Neural cell (in vitro differentiated cells): ENCODE results near the gene HECW1. TPM values are rescaled to one million over a fixed set of nuclear protein-coding genes. Genes with fewer than 3 reads are reported as not detected.

Experiments
- H2AFZ ChIP-seq: fragments of 200-600, 300-800 bp; sonication (generic), shearing (Covaris generic); 2 replicates; pipeline ENCODE4 v1.6.0; 2014; ENCODE audit warnings: low read depth, mild to moderate bottlenecking, antibody characterized with exemption, low read length, moderate library complexity
- H3F3A ChIP-seq: fragments of 200-600 bp; shearing (Covaris generic); 2 replicates; pipeline ENCODE4 v1.6.1; 2016; ENCODE audit warnings: mild to moderate bottlenecking, moderate library complexity, mixed read lengths, antibody characterized with exemption, low read length; ENCODE audit not compliant: insufficient read depth, poor library complexity, severe bottlenecking
- H3K27ac ChIP-seq: fragments of 200-600, 300-800 bp; sonication (generic), shearing (Covaris generic); 2 replicates; pipeline ENCODE4 v1.5.1; 2014; ENCODE audit warnings: mild to moderate bottlenecking, low read length, moderate library complexity
- H3K27me3 ChIP-seq: fragments of 300-800, 200-600 bp; sonication (generic), shearing (Covaris generic); 2 replicates; pipeline ENCODE4 v1.6.0; 2014; ENCODE audit warnings: mild to moderate bottlenecking, low read depth, low read length, moderate library complexity; ENCODE audit not compliant: insufficient read depth
- H3K36me3 ChIP-seq: fragments of 300-800, 200-600 bp; sonication (generic), shearing (Covaris generic); 2 replicates; pipeline ENCODE4 v1.5.1; 2014; ENCODE audit warnings: mild to moderate bottlenecking, antibody characterized with exemption, low read length, moderate library complexity; ENCODE audit not compliant: insufficient read depth
- H3K4me2 ChIP-seq: fragments of 300-800, 200-600 bp; sonication (generic), shearing (Covaris generic); 2 replicates; pipeline ENCODE4 v1.6.0; 2014; ENCODE audit warnings: mild to moderate bottlenecking, low read length
- H3K4me3 ChIP-seq: fragments of 300-800, 200-600 bp; sonication (generic), shearing (Covaris generic); 2 replicates; pipeline ENCODE4 v1.5.1; 2014; ENCODE audit warnings: mild to moderate bottlenecking, low read length, moderate library complexity
- H3K79me2 ChIP-seq: fragments of 200-600 bp; shearing (Covaris generic); replicated peaks from 2 replicates; pipeline ENCODE4 v1.6.0; 2014; ENCODE audit warnings: mild to moderate bottlenecking, low read length, moderate library complexity; ENCODE audit not compliant: insufficient read depth
- H3K9ac ChIP-seq: fragments of 300-800, 200-600 bp; sonication (generic), shearing (Covaris generic); 2 replicates; pipeline ENCODE4 v1.6.1; 2016; ENCODE audit warnings: mild to moderate bottlenecking, low read length, mixed read lengths
- H3K9me2 ChIP-seq: fragments of 200-600 bp; shearing (Covaris generic); 2 replicates; pipeline ENCODE4 v1.6.1; 2016; ENCODE audit warnings: mild to moderate bottlenecking, low read length, mixed read lengths; ENCODE audit not compliant: insufficient read depth
- H3K9me3 ChIP-seq: fragments of 200-600, 300-800 bp; sonication (generic), shearing (Covaris generic); 2 replicates; pipeline ENCODE4 v1.6.1; 2016; ENCODE audit warnings: mild to moderate bottlenecking, mixed run types, low read length, moderate library complexity, mixed read lengths
- H4K20me1 ChIP-seq: fragments of 200-600 bp; shearing (Covaris generic); 2 replicates; pipeline ENCODE4 v1.6.1; 2016; ENCODE audit warnings: mild to moderate bottlenecking, mixed run types; ENCODE audit not compliant: insufficient read depth
- CTCF ChIP-seq: fragments of 450-650 bp; IDR thresholded peaks from 2 replicates; pipeline ENCODE4 v1.5.1; 2014; ENCODE audit warnings: antibody characterized with exemption, mild to moderate bottlenecking, moderate library complexity; ENCODE audit not compliant: poor library complexity, severe bottlenecking
- EP300 ChIP-seq: fragments of 450-650 bp; conservative IDR thresholded peaks from 2 replicates; pipeline ENCODE4 v1.6.1; 2014; ENCODE audit warnings: antibody characterized with exemption, mild to moderate bottlenecking, moderate library complexity; ENCODE audit not compliant: poor library complexity, severe bottlenecking
- EZH2 ChIP-seq: fragments of 200-600, 300-800 bp; shearing (Covaris generic), sonication (generic); IDR thresholded peaks from 2 replicates; pipeline ENCODE4 v1.6.1; 2014; ENCODE audit warnings: antibody characterized with exemption, low read length, borderline replicate concordance, mild to moderate bottlenecking; ENCODE audit not compliant: insufficient read depth, poor library complexity, severe bottlenecking
- MXI1 ChIP-seq: fragments of 450-650 bp; conservative IDR thresholded peaks from 2 replicates; pipeline ENCODE4 v1.6.1; 2014; ENCODE audit warnings: antibody characterized with exemption, mild to moderate bottlenecking; ENCODE audit not compliant: poor library complexity, severe bottlenecking
- POLR2AphosphoS5 ChIP-seq: IDR thresholded peaks from 2 replicates; pipeline ENCODE4 v1.6.1; 2012
- RAD21 ChIP-seq: fragments of 450-650 bp; conservative IDR thresholded peaks from 2 replicates; pipeline ENCODE4 v1.6.1; 2014; ENCODE audit warnings: antibody characterized with exemption, mild to moderate bottlenecking, moderate library complexity
- REST ChIP-seq: IDR thresholded peaks from 2 replicates; pipeline ENCODE4 v1.6.1; 2012; ENCODE audit warnings: borderline replicate concordance
- SMC3 ChIP-seq: fragments of 450-650 bp; conservative IDR thresholded peaks from 2 replicates; pipeline ENCODE4 v1.6.1; 2014; ENCODE audit warnings: antibody characterized with exemption, mild to moderate bottlenecking, moderate library complexity; ENCODE audit not compliant: poor library complexity
- TAF1 ChIP-seq: IDR thresholded peaks from 2 replicates; pipeline ENCODE4 v1.6.1; 2012; ENCODE audit warnings: low read depth
- polyA plus RNA-seq: library from polyadenylated mRNA; depleted of rRNA; stranded (reverse); fragments of >200 nt; gene quantifications from 2 replicates; pipeline ENCODE4 v1.2.3, GENCODE V29; 2014

Gene HECW1
- polyA plus RNA-seq, 1 donor from 2014 or later: 13.8 TPM

GRCh38 chr7:43439631-43440401, 327.4 kb downstream of the HECW1 start:
- Histone ChIP-seq H2AFZ (no peak overlapping the region), H3K27me3 (no peaks in the 10 kb centered on the region), H3K9me3 (no peaks in the 10 kb centered on the region), H3K79me2 (no peaks in the 10 kb centered on the region), H3K9me2 (no peaks in the 10 kb centered on the region), H3F3A (no peaks in the 10 kb centered on the region), H3K9ac (no peak overlapping the region), H3K4me2 (no peak overlapping the region), H3K36me3 (no peaks in the 10 kb centered on the region), H3K27ac (no peak overlapping the region), H3K4me3 (no peak overlapping the region), H4K20me1 (no peaks in the 10 kb centered on the region)
- TF ChIP-seq SMC3: peak; percentile 53
- no peak for TF ChIP-seq EZH2
- peak; percentile 40 for TF ChIP-seq RAD21
- TF ChIP-seq CTCF: peak; percentile 50
- no peak for TF ChIP-seq REST
- no peak for TF ChIP-seq POLR2AphosphoS5

- no peak overlapping the region for H3K27ac ChIP-seq
- H4K20me1 ChIP-seq: no peaks in the 10 kb centered on the region
- no peak overlapping the region for H3K4me3 ChIP-seq
- H3K4me2 ChIP-seq: no peak overlapping the region
- TF ChIP-seq POLR2AphosphoS5: no peak
- no peak for TF ChIP-seq REST
- TF ChIP-seq SMC3: no peak
- TF ChIP-seq MXI1: no peak
- TF ChIP-seq RAD21: no peak
- no peak for TF ChIP-seq CTCF
- no peak for TF ChIP-seq EP300
- TF ChIP-seq TAF1: no peak
- no peak for TF ChIP-seq EZH2
- H3K79me2 ChIP-seq: no peaks in the 10 kb centered on the region
- H3K36me3 ChIP-seq: peaks cover 8% of the 10 kb centered on the region
- H3K9me3 ChIP-seq: no peaks in the 10 kb centered on the region
- H3K9ac ChIP-seq: no peak overlapping the region
- no peak overlapping the region for H2AFZ ChIP-seq
- no peaks in the 10 kb centered on the region for H3F3A ChIP-seq
- no peaks in the 10 kb centered on the region for H3K27me3 ChIP-seq
- no peaks in the 10 kb centered on the region for H3K9me2 ChIP-seq
Measured at GRCh38 chr7:43441231-43442130, 329.0 kb downstream of the HECW1 start.
